Stimulated activated effector memory CD8-positive, alpha-beta T cell treated with anti-CD3 and anti-CD28 coated beads, Interleukin-12 subunit alpha, Interleukin-12 subunit beta, amount 100 ng/mL, for 72 hours (primary cell): ENCODE results near the gene PRRG3.

Experiments used
- ATAC-seq: fragments of 150-1000 bp; cut with Tn5 transposase; 2 replicates; pipeline ENCODE4 v1.10.0; 2021
- DNase-seq, 2 donors: peaks; one replicate each; pipeline ENCODE4 v3.0.0; 2021 to 2022; ENCODE audit warnings: low spot score in 2 of 2
- H3K27ac Mint-ChIP-seq: one replicate; pipeline ENCODE4 v1.8.0; 2022; ENCODE audit warnings: mild to moderate bottlenecking, mixed read lengths
- H3K36me3 Mint-ChIP-seq: one replicate; pipeline ENCODE4 v1.8.0; 2022; ENCODE audit warnings: mild to moderate bottlenecking, mixed read lengths
- H3K4me1 Mint-ChIP-seq: one replicate; pipeline ENCODE4 v1.8.0; 2022; ENCODE audit warnings: mixed read lengths
- H3K4me3 Mint-ChIP-seq: one replicate; pipeline ENCODE4 v1.8.0; 2022; ENCODE audit warnings: mild to moderate bottlenecking, mixed read lengths
- H3K9me3 Mint-ChIP-seq: one replicate; pipeline ENCODE4 v1.8.0; 2022; ENCODE audit warnings: mixed read lengths

The PRRG3 gene

DNA sequence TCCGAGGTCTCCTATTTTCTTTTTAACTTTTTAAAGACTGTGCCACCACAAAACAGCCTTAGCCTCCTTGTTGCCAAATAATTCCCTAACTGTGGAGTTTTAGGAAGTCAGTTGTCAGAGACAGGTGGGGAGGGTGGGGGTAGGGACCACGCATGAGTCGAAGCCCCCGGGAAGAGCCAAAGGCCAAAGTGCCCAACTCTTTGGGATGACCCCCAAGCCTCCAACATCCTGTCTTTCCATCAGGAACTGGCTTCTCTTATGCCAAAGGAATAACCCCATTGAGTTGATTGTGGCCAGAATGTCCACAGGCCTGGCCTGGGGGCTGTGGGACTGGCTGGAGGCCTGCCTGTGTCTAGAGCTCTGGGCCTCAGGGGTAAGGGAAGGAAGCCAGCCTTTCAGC is 5.8 kb downstream of the PRRG3 start:
- no peaks in the 10 kb centered on the region for H3K9me3 Mint-ChIP-seq
- DNase-seq (no peak), ATAC-seq (no peak)
- no peak overlapping the region for H3K4me3 Mint-ChIP-seq
- H3K4me1 Mint-ChIP-seq: no peaks in the 10 kb centered on the region
- H3K27ac Mint-ChIP-seq: no peak overlapping the region
- H3K36me3 Mint-ChIP-seq: no peaks in the 10 kb centered on the region

DNA sequence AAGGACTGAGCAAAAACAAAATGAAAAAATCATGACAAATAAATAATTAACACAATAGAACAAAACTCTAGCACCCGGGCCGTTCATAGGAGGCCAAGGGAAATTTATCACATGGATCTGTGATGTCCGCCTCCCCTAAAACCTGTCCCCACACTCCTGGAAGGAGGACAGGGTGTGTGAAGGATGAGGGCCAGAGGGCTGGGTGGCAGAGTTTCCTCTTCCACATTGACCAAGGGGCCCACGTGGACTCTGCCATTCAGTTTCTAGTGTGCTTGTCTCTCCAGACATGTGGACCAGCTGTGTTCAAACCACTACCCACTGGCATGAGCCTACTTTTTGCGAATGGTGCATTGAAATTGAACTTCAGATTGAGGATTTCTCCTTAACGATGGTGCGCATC is 6.3 kb downstream of the PRRG3 start:
- no peaks in the 10 kb centered on the region for H3K4me1 Mint-ChIP-seq
- H3K27ac Mint-ChIP-seq: no peak overlapping the region
- ATAC-seq: no peak
- no peaks in the 10 kb centered on the region for H3K9me3 Mint-ChIP-seq
- no peak for DNase-seq
- H3K4me3 Mint-ChIP-seq: no peak overlapping the region
- H3K36me3 Mint-ChIP-seq: no peaks in the 10 kb centered on the region

DNA sequence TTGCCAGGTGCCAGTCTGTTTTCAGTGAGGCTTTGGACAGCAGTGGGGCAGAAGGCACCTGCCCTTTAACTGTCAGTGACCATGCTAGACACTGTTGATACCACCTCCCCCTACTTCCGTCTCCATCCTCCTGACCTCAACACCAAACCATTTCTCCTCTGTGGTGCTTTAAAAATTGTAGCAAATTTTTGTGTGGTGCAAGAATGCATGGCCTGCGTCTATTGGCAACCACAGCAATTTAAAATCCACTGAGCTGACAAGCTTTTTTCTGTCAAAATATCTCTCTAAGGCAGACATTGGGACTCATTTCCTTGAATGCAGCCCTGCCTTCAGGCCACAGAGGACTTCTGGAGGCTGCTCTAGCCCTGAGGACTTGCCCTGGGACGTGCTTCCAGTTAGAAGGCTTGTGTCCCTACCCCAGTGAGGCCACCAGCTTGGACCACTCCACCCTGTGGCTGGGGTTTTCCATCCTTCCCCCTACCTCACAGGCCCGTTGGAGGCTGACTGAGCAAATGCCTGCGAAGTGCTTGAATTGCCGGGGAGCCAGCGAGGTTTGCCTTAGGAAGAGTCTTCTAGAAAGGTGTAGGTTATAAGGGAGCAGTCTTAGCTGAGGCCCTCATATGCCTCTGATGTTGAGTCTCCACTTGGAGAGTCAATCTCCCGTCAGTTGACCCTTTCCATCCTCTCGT is 6.9 kb downstream of the PRRG3 start:
- H3K36me3 Mint-ChIP-seq: no peaks in the 10 kb centered on the region
- no peaks in the 10 kb centered on the region for H3K4me1 Mint-ChIP-seq
- no peak overlapping the region for H3K4me3 Mint-ChIP-seq
- DNase-seq (no peak), ATAC-seq (no peak)
- no peaks in the 10 kb centered on the region for H3K9me3 Mint-ChIP-seq
- no peak overlapping the region for H3K27ac Mint-ChIP-seq

DNA sequence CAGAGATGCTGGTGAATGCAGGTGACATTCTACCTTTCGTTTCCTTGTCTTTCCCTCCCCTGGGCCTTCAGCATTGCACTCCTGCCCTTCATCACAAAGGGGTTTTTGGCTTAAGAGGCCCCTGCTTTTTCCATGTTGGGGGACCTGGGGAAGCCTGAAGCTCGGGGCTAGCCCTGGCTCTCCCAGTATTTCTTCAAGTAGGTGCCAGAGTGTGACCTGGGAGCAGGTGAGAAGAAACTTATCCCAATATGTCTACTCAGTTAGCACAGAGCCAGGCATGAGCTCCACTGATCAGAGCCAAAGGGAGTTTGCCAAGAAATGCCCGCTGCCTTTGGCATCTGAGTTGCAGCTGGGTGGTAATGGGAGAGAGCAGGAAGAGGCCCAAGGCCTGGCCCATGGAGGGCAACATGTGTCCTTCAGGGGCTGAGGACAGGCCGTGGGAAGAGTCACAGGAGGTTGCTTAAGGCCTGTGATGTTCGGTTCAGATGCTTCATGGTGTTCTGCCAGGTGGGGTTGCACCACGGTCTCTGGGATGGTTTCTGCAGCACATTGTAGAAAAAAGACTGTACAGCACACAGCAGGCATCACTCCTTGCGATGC is 7.6 kb downstream of the PRRG3 start:
- no peaks in the 10 kb centered on the region for H3K9me3 Mint-ChIP-seq
- H3K4me3 Mint-ChIP-seq: no peak overlapping the region
- H3K27ac Mint-ChIP-seq: no peak overlapping the region
- H3K36me3 Mint-ChIP-seq: no peaks in the 10 kb centered on the region
- DNase-seq: no peak
- no peak for ATAC-seq
- H3K4me1 Mint-ChIP-seq: no peaks in the 10 kb centered on the region

DNA sequence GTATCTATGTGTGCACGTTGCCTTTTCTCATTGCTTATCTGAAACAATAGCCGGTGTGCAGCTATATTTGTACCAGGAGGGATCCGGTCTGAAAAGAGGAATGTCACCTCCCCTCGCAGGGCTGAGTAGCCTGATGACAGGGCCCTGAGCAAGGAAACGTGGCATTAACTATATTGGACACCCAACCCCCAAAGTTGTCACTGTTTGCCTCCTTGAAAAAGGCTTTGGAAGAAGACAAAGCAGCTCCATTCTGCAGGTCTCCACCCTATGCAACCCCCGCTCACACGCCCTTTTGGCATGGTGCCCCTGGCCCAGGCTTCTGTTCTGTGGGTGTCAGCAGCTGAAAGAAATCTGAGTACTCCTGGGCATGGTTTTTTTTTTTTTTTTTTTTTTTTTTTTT is 8.2 kb downstream of the PRRG3 start:
- no peaks in the 10 kb centered on the region for H3K36me3 Mint-ChIP-seq
- H3K4me1 Mint-ChIP-seq: no peaks in the 10 kb centered on the region
- no peak overlapping the region for H3K27ac Mint-ChIP-seq
- H3K9me3 Mint-ChIP-seq: no peaks in the 10 kb centered on the region
- DNase-seq (no peak), ATAC-seq (no peak)
- H3K4me3 Mint-ChIP-seq: no peak overlapping the region

DNA sequence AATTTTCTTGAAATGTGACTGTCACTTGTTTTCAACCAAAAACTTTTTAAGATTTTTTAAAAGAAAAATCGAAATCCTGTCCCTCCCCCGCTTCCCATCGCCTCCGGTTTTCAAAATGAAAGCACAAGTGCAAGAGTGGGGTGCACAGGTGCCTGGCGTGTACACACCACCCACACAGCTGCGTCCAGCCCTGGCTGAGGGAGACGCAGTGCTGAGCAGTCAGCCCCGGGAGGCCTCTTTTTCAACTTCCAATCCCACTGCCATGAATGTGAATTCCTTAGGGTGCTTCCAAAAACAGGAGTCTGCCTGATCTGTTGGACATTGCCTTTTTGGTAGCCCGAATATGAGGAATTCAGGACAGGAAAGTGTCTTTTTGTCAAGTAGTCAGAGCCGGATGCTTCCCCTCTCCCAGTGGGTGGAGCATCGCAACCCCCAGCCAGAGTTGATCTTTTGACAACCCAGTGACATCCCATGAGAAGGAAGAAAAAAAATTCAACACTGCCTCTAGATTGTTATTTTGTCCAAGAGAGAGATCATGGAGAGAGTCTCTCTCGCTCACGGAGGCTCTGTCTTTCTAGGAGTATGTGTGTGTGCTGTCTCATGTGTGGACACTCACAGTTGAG is 8.9 kb downstream of the PRRG3 start:
- DNase-seq (no peak), ATAC-seq (no peak)
- H3K4me3 Mint-ChIP-seq: no peak overlapping the region
- H3K27ac Mint-ChIP-seq: no peak overlapping the region
- H3K4me1 Mint-ChIP-seq: no peaks in the 10 kb centered on the region
- H3K9me3 Mint-ChIP-seq: no peaks in the 10 kb centered on the region
- no peaks in the 10 kb centered on the region for H3K36me3 Mint-ChIP-seq

DNA sequence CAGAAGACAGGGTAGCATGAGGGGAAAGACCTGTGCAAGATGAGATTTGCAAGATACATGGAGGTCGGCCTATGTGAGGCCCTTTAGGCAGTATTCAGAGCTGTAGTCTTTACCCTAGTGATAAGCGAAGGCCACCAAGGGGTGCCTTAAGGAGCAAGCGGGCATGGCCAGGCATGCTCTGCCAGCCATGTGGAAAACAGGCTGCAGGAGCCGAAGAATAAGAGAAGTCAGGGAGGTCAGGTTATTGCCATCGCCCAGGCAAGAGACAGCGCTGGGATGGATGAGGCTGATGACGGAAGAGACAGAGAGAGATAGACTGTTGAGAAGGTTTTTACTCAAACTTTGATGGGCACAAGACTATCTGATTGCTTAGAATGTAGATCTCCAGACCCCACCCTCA is 13.6 kb downstream of the PRRG3 start:
- no peaks in the 10 kb centered on the region for H3K9me3 Mint-ChIP-seq
- ATAC-seq: no peak
- no peaks in the 10 kb centered on the region for H3K36me3 Mint-ChIP-seq
- no peak overlapping the region for H3K4me3 Mint-ChIP-seq
- H3K27ac Mint-ChIP-seq: no peak overlapping the region
- no peak for DNase-seq
- no peaks in the 10 kb centered on the region for H3K4me1 Mint-ChIP-seq

DNA sequence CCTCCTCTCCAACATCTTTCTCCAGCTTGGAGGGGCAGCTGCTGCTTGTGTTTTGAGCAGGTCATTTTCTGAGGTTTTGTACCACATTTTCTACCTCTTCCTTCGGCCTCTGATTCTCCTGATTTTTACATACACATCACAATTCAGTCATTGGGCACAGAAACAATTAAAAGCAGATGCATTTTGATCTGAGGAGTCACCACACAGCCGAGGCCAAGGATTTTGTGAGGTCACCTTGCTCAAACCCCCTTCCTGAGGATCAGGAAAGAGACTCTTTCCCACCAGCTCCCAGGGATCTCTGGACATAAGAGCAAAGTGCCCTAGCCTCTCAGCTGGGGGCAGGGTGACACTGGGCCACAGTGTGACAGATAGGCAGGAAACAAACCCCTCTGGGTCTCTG is 15.2 kb downstream of the PRRG3 start:
- Mint-ChIP-seq H3K27ac (no peak overlapping the region), H3K9me3 (no peaks in the 10 kb centered on the region), H3K4me1 (no peaks in the 10 kb centered on the region), H3K4me3 (no peak overlapping the region), H3K36me3 (no peaks in the 10 kb centered on the region)
- no peak for ATAC-seq
- DNase-seq: no peak

DNA sequence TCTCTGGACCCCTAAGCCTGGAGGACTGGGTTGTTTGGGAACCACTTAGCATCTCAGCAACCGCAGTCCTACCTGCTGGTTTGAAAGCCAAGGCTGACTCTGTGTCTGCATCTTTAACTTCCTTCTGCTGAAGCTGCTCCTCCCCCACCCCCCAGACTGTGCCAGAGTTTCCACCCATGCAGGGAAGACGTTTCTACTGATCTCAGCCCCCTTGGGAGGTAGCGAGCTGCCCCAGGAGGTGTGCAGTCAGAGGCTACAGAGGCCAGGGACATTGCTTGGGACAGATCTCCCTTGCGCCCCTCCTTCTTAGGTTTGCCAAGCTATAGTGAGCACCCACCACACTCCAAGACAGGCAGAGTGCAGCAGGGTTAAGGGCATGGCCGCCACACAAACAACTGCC is 15.9 kb downstream of the PRRG3 start:
- H3K9me3 Mint-ChIP-seq: no peaks in the 10 kb centered on the region

DNA sequence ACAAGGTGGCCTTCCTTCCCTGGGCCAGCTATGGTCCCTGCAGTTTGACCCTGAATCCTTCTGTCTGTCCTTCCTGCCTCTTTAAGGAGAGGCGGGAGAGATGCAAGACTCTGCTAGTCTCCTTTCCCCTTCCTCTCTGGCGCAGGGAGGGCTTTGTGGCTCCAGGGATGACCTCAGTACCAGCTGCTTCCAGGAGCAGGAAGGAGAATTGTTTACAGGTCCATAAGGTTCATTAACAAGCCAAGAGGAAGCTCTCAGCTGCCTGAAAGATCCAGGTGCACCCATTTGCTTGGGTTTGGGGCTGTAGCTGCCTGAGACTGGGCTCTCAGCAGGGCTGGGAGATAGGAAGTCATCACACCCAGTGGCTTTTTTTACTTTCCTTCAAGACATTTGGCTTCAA is 16.5 kb downstream of the PRRG3 start:
- H3K9me3 Mint-ChIP-seq: no peaks in the 10 kb centered on the region
- H3K4me1 Mint-ChIP-seq: no peaks in the 10 kb centered on the region
- H3K27ac Mint-ChIP-seq: no peak overlapping the region
- H3K4me3 Mint-ChIP-seq: no peak overlapping the region
- DNase-seq (no peak), ATAC-seq (no peak)
- H3K36me3 Mint-ChIP-seq: no peaks in the 10 kb centered on the region

More for the DNA sequence above, 15.9 kb downstream of the PRRG3 start:
- no peak overlapping the region for H3K4me3 Mint-ChIP-seq
- no peak overlapping the region for H3K27ac Mint-ChIP-seq
- DNase-seq (no peak), ATAC-seq (no peak)
- no peaks in the 10 kb centered on the region for H3K4me1 Mint-ChIP-seq
- no peaks in the 10 kb centered on the region for H3K36me3 Mint-ChIP-seq

DNA sequence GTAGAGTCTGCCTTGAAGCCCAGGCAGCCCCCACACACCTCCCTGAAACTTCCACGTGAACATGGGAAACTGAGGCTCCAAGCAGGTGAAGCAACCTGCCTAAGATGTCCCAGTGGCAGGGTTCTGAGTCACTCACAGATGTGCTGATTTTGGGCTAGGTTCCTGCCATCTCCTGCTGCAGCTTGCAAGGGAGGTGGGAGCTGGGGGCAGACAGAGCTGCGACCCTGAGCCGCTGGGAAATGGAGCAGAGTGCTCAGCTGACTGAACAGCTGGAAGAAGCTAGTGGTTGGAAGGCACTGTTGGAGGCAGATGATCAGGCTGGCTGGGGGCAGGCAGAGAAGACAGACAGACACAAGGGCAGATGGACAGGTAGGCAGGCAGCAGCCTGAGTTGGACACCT is 17.0 kb downstream of the PRRG3 start:
- no peak for ATAC-seq
- Mint-ChIP-seq H3K27ac (no peak overlapping the region), H3K9me3 (no peaks in the 10 kb centered on the region), H3K36me3 (no peaks in the 10 kb centered on the region), H3K4me3 (no peak overlapping the region), H3K4me1 (no peaks in the 10 kb centered on the region)
- no peak for DNase-seq

DNA sequence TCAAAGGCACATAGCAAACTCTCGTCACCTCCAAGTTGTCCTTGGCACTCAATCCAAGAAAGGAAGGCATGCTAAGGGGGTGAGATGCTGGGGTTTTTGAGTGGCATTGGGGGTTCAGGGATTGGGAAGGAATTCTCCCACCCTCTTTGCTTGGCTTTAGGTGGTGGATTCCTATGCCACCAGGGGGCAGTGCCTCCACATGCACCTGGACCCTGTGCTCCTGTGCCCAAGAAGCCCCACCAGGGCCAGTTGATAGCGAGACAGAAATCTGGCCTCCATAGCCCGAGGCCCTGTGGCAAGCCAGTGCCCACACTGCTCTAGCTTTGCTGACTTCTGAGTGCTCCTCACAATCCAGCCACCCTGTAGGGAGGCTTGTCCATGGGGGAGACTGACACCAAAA is 18.6 kb downstream of the PRRG3 start:
- no peaks in the 10 kb centered on the region for H3K9me3 Mint-ChIP-seq
- no peaks in the 10 kb centered on the region for H3K36me3 Mint-ChIP-seq
- peak in 1 of 2 donors; percentile 44 for DNase-seq
- no peak for ATAC-seq
- no peak overlapping the region for H3K27ac Mint-ChIP-seq
- H3K4me1 Mint-ChIP-seq: no peaks in the 10 kb centered on the region
- H3K4me3 Mint-ChIP-seq: no peak overlapping the region

DNA sequence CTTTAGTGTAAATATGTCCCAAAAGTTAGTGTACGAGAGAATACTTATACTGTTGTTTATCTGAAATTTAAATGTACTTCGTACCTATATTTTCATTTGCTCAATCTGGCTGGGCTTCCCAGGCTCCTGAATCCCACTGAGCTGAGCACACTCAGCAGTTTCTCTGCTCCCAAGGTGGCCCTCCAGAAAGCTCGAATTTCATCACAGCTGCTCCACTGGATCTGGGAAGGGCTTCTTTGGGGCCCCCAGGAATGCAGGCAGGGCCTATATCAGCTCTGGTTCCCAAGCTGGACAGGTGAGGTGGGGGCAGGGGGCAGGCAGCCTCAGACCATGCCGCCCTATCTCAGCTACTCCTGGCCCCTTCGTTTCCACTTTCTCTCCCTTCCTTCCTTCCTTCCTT is 19.1 kb downstream of the PRRG3 start:
- Mint-ChIP-seq H3K4me3 (no peak overlapping the region), H3K4me1 (no peaks in the 10 kb centered on the region), H3K9me3 (no peaks in the 10 kb centered on the region), H3K36me3 (no peaks in the 10 kb centered on the region), H3K27ac (no peak overlapping the region)
- ATAC-seq (no peak), DNase-seq (no peak)

DNA sequence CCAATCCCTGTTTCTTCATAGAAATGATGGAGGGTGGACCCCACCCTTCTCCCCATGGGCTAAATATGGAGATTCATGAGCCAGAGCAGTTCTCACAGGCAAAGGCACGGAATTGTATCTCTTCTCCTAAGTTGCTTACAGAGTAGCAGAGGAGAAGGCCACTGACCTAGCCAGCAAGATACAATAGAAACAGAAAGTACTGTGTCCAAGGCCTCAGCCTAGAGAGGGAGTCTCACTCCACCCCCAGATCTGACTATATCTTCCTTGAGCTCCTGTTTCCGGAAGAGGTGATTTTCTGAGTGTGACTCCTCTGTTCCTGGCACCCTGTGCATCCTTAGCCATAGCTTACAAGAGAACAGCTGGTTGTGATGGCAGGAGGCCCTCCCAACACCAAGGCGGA is 20.5 kb downstream of the PRRG3 start, which contains the start of gene FATE1:
Gene FATE1, plus strand, starts transcription at position 284 of the 400 bp plus-strand sequence. Its CDS starts 85 bp downstream, at position 369.
- Mint-ChIP-seq H3K9me3 (no peaks in the 10 kb centered on the region), H3K4me3 (no peak within 1 kb of the TSS), H3K4me1 (no peaks in the 10 kb centered on the region), H3K36me3 (no peaks in the 10 kb centered on the region), H3K27ac (no peak within 1 kb of the TSS)
- DNase-seq: no peak
- no peak for ATAC-seq

DNA sequence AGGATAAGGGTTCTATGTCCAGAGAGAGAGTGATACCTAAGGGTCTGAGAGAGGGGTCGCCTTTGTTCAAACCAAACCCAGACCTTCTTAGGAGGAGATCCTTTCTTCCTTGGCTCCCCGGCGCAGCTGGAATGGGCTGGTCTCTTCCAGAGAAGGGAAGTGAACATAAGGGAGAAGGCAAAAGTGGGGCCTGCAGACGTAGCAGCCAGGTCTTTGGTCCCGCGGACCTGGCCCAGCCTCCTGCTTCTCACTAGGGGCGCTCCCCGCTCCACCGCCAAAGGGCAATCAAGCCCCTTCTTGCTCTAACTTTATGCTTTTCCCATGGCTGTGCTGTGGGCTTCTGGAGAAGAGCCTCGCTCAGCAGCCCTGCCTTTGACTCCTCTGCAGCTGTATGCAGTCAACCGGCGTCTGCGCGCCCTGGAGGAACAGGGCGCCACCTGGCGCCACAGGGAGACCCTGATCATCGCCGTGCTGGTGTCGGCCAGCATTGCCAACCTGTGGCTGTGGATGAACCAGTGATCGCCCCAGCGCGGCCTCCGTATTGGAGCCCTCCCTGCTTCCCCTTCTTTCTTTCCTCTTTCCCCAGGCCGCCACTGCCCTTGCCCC is 27.1 kb downstream of the PRRG3 start:
- H3K4me3 Mint-ChIP-seq: no peak overlapping the region
- no peaks in the 10 kb centered on the region for H3K9me3 Mint-ChIP-seq
- no peaks in the 10 kb centered on the region for H3K36me3 Mint-ChIP-seq
- ATAC-seq: no peak
- DNase-seq: no peak
- no peak overlapping the region for H3K27ac Mint-ChIP-seq
- no peaks in the 10 kb centered on the region for H3K4me1 Mint-ChIP-seq
